ENCODE measurements around the gene SMCO2.

Gene SMCO2

GRCh38 chr12:27436029-27436428, 10.5 kb upstream of the SMCO2 start:
- Mint-ChIP-seq H3K4me1 (peaks cover 23 to 33% of the 10 kb centered on the region in 2 donors), H3K9me3 (peaks cover 0 to 2% of the 10 kb centered on the region in 2 donors), H3K36me3 (peaks cover 12 to 20% of the 10 kb centered on the region in 2 donors), H3K4me3 (no peak overlapping the region), H3K27me3 (no peaks in the 10 kb centered on the region), H3K27ac (no peak overlapping the region)
- ATAC-seq (replicated peaks) (no peak), DNase-seq (no peak)

- no peaks in the 10 kb centered on the region for H3K27me3 Mint-ChIP-seq
- peaks cover 19 to 28% of the 10 kb centered on the region in 2 donors for H3K4me1 Mint-ChIP-seq
- H3K9me3 Mint-ChIP-seq: peaks cover 0 to 2% of the 10 kb centered on the region in 2 donors
- no peak for DNase-seq
- H3K27ac Mint-ChIP-seq: no peak overlapping the region
- peaks cover 12% of the 10 kb centered on the region in 2 donors for H3K36me3 Mint-ChIP-seq
- H3K4me3 Mint-ChIP-seq: no peak overlapping the region
- no peak for ATAC-seq (replicated peaks)
Observed at GRCh38 chr12:27436768-27437167, 9.8 kb upstream of the SMCO2 start.

GRCh38 chr12:27437839-27438238, 8.7 kb upstream of the SMCO2 start:
- no peak overlapping the region for H3K27ac Mint-ChIP-seq
- peaks cover 7 to 12% of the 10 kb centered on the region in 2 donors for H3K36me3 Mint-ChIP-seq
- peaks cover 0 to 2% of the 10 kb centered on the region in 2 donors for H3K9me3 Mint-ChIP-seq
- ATAC-seq (replicated peaks) (peak; percentile 72 to 78), DNase-seq (no peak)
- no peaks in the 10 kb centered on the region for H3K27me3 Mint-ChIP-seq
- H3K4me1 Mint-ChIP-seq: peaks cover 19 to 28% of the 10 kb centered on the region in 2 donors
- peak overlapping the region in 1 of 2 donors; percentile 3 for H3K4me3 Mint-ChIP-seq

- H3K27ac Mint-ChIP-seq: no peak overlapping the region
- no peaks in the 10 kb centered on the region for H3K27me3 Mint-ChIP-seq
- ATAC-seq (replicated peaks) (no peak), DNase-seq (no peak)
- H3K4me3 Mint-ChIP-seq: no peak overlapping the region
- peaks cover 0 to 13% of the 10 kb centered on the region in 2 donors for H3K36me3 Mint-ChIP-seq
- peaks cover 5 to 11% of the 10 kb centered on the region in 2 donors for H3K9me3 Mint-ChIP-seq
- H3K4me1 Mint-ChIP-seq: no peaks in the 10 kb centered on the region
Observed at GRCh38 chr12:27447761-27448160, 1.2 kb downstream of the SMCO2 start.

- Mint-ChIP-seq H3K4me3 (no peak overlapping the region), H3K4me1 (no peaks in the 10 kb centered on the region), H3K27ac (no peak overlapping the region), H3K27me3 (no peaks in the 10 kb centered on the region), H3K36me3 (peaks cover 0 to 13% of the 10 kb centered on the region in 2 donors), H3K9me3 (peaks cover 5 to 11% of the 10 kb centered on the region in 2 donors)
- DNase-seq: no peak
- no peak for ATAC-seq (replicated peaks)
Observed at GRCh38 chr12:27449026-27449425, 2.5 kb downstream of the SMCO2 start.

GRCh38 chr12:27449893-27450534, 3.5 kb downstream of the SMCO2 start:
- ATAC-seq (replicated peaks): no peak
- Mint-ChIP-seq H3K27me3 (no peaks in the 10 kb centered on the region), H3K4me3 (no peak overlapping the region), H3K9me3 (peaks cover 7% of the 10 kb centered on the region in 2 donors), H3K4me1 (no peaks in the 10 kb centered on the region), H3K36me3 (peaks cover 2 to 11% of the 10 kb centered on the region in 2 donors), H3K27ac (no peak overlapping the region)
- DNase-seq: no peak

- Mint-ChIP-seq H3K27me3 (no peaks in the 10 kb centered on the region), H3K4me3 (no peak overlapping the region), H3K9me3 (peaks cover under 1 to 5% of the 10 kb centered on the region in 2 donors), H3K27ac (no peak overlapping the region), H3K4me1 (no peaks in the 10 kb centered on the region), H3K36me3 (peaks cover 2 to 5% of the 10 kb centered on the region in 2 donors)
- DNase-seq: no peak
- ATAC-seq (replicated peaks): no peak
Observed at GRCh38 chr12:27451036-27451825, 4.7 kb downstream of the SMCO2 start.

- no peak for DNase-seq
- H3K27ac Mint-ChIP-seq: no peak overlapping the region
- H3K9me3 Mint-ChIP-seq: peaks cover 0 to 2% of the 10 kb centered on the region in 2 donors
- peaks cover 0 to 2% of the 10 kb centered on the region in 2 donors for H3K36me3 Mint-ChIP-seq
- no peaks in the 10 kb centered on the region for H3K27me3 Mint-ChIP-seq
- ATAC-seq (replicated peaks): no peak
- no peak overlapping the region for H3K4me3 Mint-ChIP-seq
- no peaks in the 10 kb centered on the region for H3K4me1 Mint-ChIP-seq
Observed at GRCh38 chr12:27453421-27453820, 6.9 kb downstream of the SMCO2 start.

GRCh38 chr12:27455589-27455988, 9.1 kb downstream of the SMCO2 start:
- no peak overlapping the region for H3K27ac Mint-ChIP-seq
- no peak for DNase-seq
- H3K4me3 Mint-ChIP-seq: no peak overlapping the region
- H3K36me3 Mint-ChIP-seq: peaks cover 0 to 2% of the 10 kb centered on the region in 2 donors
- no peak for ATAC-seq (replicated peaks)
- H3K27me3 Mint-ChIP-seq: peaks cover 0 to 3% of the 10 kb centered on the region in 2 donors
- H3K4me1 Mint-ChIP-seq: peaks cover 4 to 5% of the 10 kb centered on the region in 2 donors
- H3K9me3 Mint-ChIP-seq: peaks cover 0 to 2% of the 10 kb centered on the region in 2 donors

GRCh38 chr12:27456618-27457017, 10.1 kb downstream of the SMCO2 start:
- Mint-ChIP-seq H3K27ac (no peak overlapping the region), H3K36me3 (peaks cover 0 to 2% of the 10 kb centered on the region in 2 donors), H3K4me3 (no peak overlapping the region), H3K9me3 (peaks cover 0 to 2% of the 10 kb centered on the region in 2 donors), H3K4me1 (peaks cover 8 to 9% of the 10 kb centered on the region in 2 donors), H3K27me3 (peaks cover 0 to 3% of the 10 kb centered on the region in 2 donors)
- no peak for DNase-seq
- ATAC-seq (replicated peaks): no peak

GRCh38 chr12:27460471-27460978, 14.0 kb downstream of the SMCO2 start:
- Mint-ChIP-seq H3K4me1 (peaks cover 14% of the 10 kb centered on the region in 2 donors), H3K4me3 (peak overlapping the region; percentile 46 to 58)

GRCh38 chr12:27462151-27462694, 15.7 kb downstream of the SMCO2 start:
- no peak for DNase-seq
- Mint-ChIP-seq H3K4me1 (peaks cover 16 to 18% of the 10 kb centered on the region in 2 donors), H3K27ac (no peak overlapping the region), H3K9me3 (no peaks in the 10 kb centered on the region), H3K27me3 (peaks cover 0 to 3% of the 10 kb centered on the region in 2 donors), H3K4me3 (no peak overlapping the region), H3K36me3 (peaks cover 0 to 4% of the 10 kb centered on the region in 2 donors)
- ATAC-seq (replicated peaks): no peak

More at GRCh38 chr12:27460471-27460978, 14.0 kb downstream of the SMCO2 start:
- Mint-ChIP-seq H3K36me3 (peaks cover 0 to 4% of the 10 kb centered on the region in 2 donors), H3K27me3 (peaks cover 0 to 3% of the 10 kb centered on the region in 2 donors), H3K27ac (no peak overlapping the region), H3K9me3 (no peaks in the 10 kb centered on the region)
- peak; percentile 74 to 82 for ATAC-seq (replicated peaks)
- peak; percentile 22 for DNase-seq

- Mint-ChIP-seq H3K36me3 (peaks cover 0 to 4% of the 10 kb centered on the region in 2 donors), H3K4me3 (no peak overlapping the region), H3K27me3 (peaks cover 0 to 3% of the 10 kb centered on the region in 2 donors), H3K27ac (no peak overlapping the region), H3K9me3 (no peaks in the 10 kb centered on the region), H3K4me1 (peaks cover 18 to 24% of the 10 kb centered on the region in 2 donors)
- ATAC-seq (replicated peaks): no peak
- DNase-seq: no peak
Observed at GRCh38 chr12:27462851-27463250, 16.3 kb downstream of the SMCO2 start.

- H3K4me3 Mint-ChIP-seq: no peak overlapping the region
- ATAC-seq (replicated peaks) (no peak), DNase-seq (no peak)
- no peak overlapping the region for H3K27ac Mint-ChIP-seq
- peaks cover 18 to 25% of the 10 kb centered on the region in 2 donors for H3K4me1 Mint-ChIP-seq
- no peaks in the 10 kb centered on the region for H3K9me3 Mint-ChIP-seq
- peaks cover 0 to 4% of the 10 kb centered on the region in 2 donors for H3K36me3 Mint-ChIP-seq
- H3K27me3 Mint-ChIP-seq: peaks cover 0 to 3% of the 10 kb centered on the region in 2 donors
Observed at GRCh38 chr12:27463511-27464219, 17.1 kb downstream of the SMCO2 start.
